Aortic smooth muscle cell (primary cell): Measurements from ENCODE around the gene TP53INP2. TPM values are rescaled to one million over a fixed set of nuclear protein-coding genes. Genes with fewer than 3 reads are reported as not detected.

Experiments used
- total RNA-seq: library from RNA; depleted of rRNA; stranded (reverse); fragments of >200 nt; gene quantifications from 2 replicates; pipeline ENCODE4 v1.2.3, GENCODE V29; 2014

The TP53INP2 gene, protein sequence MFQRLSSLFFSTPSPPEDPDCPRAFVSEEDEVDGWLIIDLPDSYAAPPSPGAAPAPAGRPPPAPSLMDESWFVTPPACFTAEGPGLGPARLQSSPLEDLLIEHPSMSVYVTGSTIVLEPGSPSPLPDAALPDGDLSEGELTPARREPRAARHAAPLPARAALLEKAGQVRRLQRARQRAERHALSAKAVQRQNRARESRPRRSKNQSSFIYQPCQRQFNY
- 4.0 and 8.5 TPM in 2 replicates for total RNA-seq

DNA sequence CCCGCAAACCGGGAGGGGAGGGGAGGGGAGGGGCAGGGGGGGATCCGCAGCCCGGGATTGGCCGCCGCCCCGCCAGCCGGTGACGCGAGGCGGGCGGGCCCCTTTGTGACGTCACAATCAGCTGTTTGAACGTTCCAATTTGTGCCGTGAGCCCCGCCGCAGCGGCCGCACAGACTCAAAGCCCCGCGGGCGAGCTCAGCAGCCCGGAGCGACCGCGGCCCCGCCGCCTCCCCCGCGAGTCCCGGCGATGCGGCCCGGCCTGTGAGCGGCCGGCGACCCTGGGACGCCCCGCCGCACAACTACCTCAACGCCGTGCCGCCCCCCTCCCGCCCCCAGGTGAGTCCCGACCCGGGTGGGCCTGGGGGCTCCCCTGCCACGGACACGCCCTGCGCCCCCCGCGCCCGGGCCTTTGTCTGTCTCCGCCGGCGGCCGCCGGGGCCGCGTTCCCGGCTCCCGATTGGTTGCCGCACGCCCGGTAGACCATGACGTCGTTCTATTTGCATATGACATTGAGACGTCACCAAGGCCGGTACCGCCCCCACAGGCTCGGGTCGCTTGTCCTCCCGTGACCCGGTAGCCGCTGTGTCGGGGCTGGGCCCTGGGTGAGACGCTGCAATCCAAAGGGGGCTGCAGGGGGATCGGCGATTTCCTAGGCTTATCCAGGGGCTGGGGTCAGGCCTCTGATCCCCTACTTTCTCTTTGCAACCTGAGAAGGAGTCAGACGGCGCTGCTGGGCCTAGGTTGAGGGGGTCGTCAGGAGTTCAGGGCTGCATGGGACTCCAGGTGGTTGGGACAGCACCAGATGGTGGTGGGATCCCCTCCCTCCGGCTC, at the start of gene TP53INP2:
Gene TP53INP2 (plus strand): TSS at position 168 of the 831 bp plus-strand sequence. CDS start 4,396 bp downstream, outside the sequence.

DNA sequence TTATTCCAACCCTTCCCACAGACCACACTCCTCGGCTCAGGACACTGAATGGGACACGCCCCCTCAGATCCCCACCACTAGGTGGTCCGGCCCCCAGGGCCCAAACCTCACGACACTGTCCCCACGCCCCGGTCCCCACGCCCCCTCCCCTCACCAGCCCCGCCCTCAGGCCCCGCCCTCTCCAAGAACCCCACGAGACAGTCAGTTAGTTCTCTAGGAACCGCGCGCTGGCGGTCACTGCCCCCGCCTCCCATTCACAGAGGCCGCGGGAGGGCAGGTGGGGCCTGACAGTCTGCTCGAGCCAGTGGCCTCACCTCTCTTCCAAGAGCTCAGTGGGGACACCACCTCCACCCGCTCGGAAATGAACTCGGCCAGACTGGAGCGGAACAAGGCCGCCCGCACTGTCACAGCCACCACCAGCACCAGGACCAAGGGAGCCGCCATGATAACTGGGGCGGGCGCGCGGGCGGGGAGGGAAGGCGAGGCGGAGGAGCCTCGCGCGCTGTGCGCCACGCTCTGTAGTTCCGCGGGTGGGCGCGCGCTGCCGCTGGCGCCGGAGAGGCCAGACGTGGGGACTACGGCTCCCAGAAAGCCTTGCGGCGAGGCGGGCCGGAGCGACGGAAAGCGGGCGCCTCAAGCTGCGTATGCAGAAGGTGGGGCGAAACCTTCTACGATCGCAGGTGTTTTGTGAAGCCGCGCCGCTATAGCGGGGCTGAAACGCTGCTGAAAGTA, 27.3 kb upstream of the TP53INP2 start, which contains the start of gene PIGU:
Gene PIGU (minus strand): TSS at position 451 of the 732 bp plus-strand sequence. CDS start 7 bp downstream, at position 444.

Other genes starting within 250 kb of the TP53INP2 start
- 66.5 and 85.2 TPM in 2 replicates for gene DYNLRB1, start 187.9 kb upstream of the TP53INP2 start, total RNA-seq
- gene MAP1LC3A, start 145.6 kb upstream of the TP53INP2 start, total RNA-seq, result 14.7 TPM in 2 replicates
- gene PIGU, start 27.3 kb upstream of the TP53INP2 start, total RNA-seq, result 6.3 and 8.5 TPM in 2 replicates
- gene NCOA6, start 121.3 kb downstream of the TP53INP2 start, total RNA-seq, result 4.5 and 5.8 TPM in 2 replicates
- 8.9 and 9.0 TPM in 2 replicates for gene GGT7, start 168.5 kb downstream of the TP53INP2 start, total RNA-seq
- 32.1 and 42.0 TPM in 2 replicates for gene ACSS2, start 172.3 kb downstream of the TP53INP2 start, total RNA-seq